Astrocyte of the hippocampus (primary cell): ENCODE data around the gene RYR2.

Source experiments
- DNase-seq: peaks from one replicate; pipeline ENCODE4 v3.0.0; 2011; ENCODE audit warnings: low read depth, low spot score

The RYR2 gene

GRCh38 chr1:237717106-237717505 lies 675.1 kb downstream of the RYR2 start:
- no peak for DNase-seq

- DNase-seq = no peak
Measured at GRCh38 chr1:237730826-237731350, 688.9 kb downstream of the RYR2 start.

GRCh38 chr1:237732657-237733056 lies 690.7 kb downstream of the RYR2 start:
- no peak for DNase-seq

GRCh38 chr1:237736372-237737029 lies 694.5 kb downstream of the RYR2 start:
- DNase-seq = no peak

GRCh38 chr1:237737448-237737847 lies 695.5 kb downstream of the RYR2 start:
- DNase-seq = no peak

GRCh38 chr1:237737938-237738610 lies 696.1 kb downstream of the RYR2 start:
- no peak for DNase-seq

- DNase-seq = no peak
Measured at GRCh38 chr1:237740846-237741245, 698.9 kb downstream of the RYR2 start.

- no peak for DNase-seq
Measured at GRCh38 chr1:237745545-237745944, 703.6 kb downstream of the RYR2 start.

- no peak for DNase-seq
Measured at GRCh38 chr1:237748171-237748960, 706.4 kb downstream of the RYR2 start.

GRCh38 chr1:237749122-237749521 lies 707.1 kb downstream of the RYR2 start:
- DNase-seq = no peak

- no peak for DNase-seq
Measured at GRCh38 chr1:237751090-237751489, 709.1 kb downstream of the RYR2 start.

- no peak for DNase-seq
Measured at GRCh38 chr1:237754627-237755026, 712.6 kb downstream of the RYR2 start.

GRCh38 chr1:237756304-237756967 lies 714.5 kb downstream of the RYR2 start:
- no peak for DNase-seq

GRCh38 chr1:237759377-237759776 lies 717.4 kb downstream of the RYR2 start:
- no peak for DNase-seq

- DNase-seq = no peak
Measured at GRCh38 chr1:237760951-237761350, 719.0 kb downstream of the RYR2 start.

- DNase-seq = no peak
Measured at GRCh38 chr1:237763137-237763536, 721.2 kb downstream of the RYR2 start.

- DNase-seq = no peak
Measured at GRCh38 chr1:237763751-237764150, 721.8 kb downstream of the RYR2 start.

- DNase-seq = no peak
Measured at GRCh38 chr1:237769916-237770315, 727.9 kb downstream of the RYR2 start.

- no peak for DNase-seq
Measured at GRCh38 chr1:237772009-237772408, 730.0 kb downstream of the RYR2 start.

- no peak for DNase-seq
Measured at GRCh38 chr1:237774246-237774645, 732.3 kb downstream of the RYR2 start.

GRCh38 chr1:237779356-237779755 lies 737.4 kb downstream of the RYR2 start:
- DNase-seq = no peak
